ENCODE measurements around the gene SPO11. TPM values are rescaled to one million over a fixed set of nuclear protein-coding genes. Genes with fewer than 3 reads are reported as not detected.

The SPO11 gene
- polyA plus RNA-seq, 1 donor (not counting 4 experiments of a cell fraction or from before 2014, with no cell fraction given), result not detected

GRCh38 chr20:57364451-57364850 lies 34.8 kb downstream of the SPO11 start:
- dilution Hi-C loops (cut with MboI; ENCODE audit: extremely low pct_ligation_motif_present, low sequenced_read_pairs), result no loop called here
- TF ChIP-seq CTCF (optimal IDR thresholded peaks at IDR 0.05 in 1 of 3, IDR thresholded peaks at IDR 0.05 in 1 of 3, conservative IDR thresholded peaks at IDR 0.05 in 1 of 3; ENCODE audit: extremely low read depth in 1 of 3, insufficient read depth in 2 of 3, low read length in 3 of 3) (no peak), EZH2 (IDR thresholded peaks at IDR 0.05; ENCODE audit: low read length) (no peak)
- H3K27ac ChIP-seq (ENCODE audit: control insufficient read depth, insufficient read depth, low read length), result no peak overlapping the region
- no peak for FAIRE-seq
- no peaks in the 10 kb centered on the region for H3K27me3 ChIP-seq (ENCODE audit: control insufficient read depth, extremely low read depth, insufficient read depth, low read length)
- H4K20me1 ChIP-seq (ENCODE audit: control insufficient read depth, extremely low read depth, insufficient read depth, low read length), result peaks cover 2% of the 10 kb centered on the region
- no peak overlapping the region for H3K4me2 ChIP-seq (ENCODE audit: control insufficient read depth, extremely low read depth, insufficient read depth, low read depth, low read length)
- H3K9me3 ChIP-seq (ENCODE audit: control insufficient read depth, low read depth, low read length), result no peaks in the 10 kb centered on the region
- peaks cover 26 to 40% of the 10 kb centered on the region in 2 experiments for H3K36me3 ChIP-seq (ENCODE audit: control insufficient read depth in 2 of 2, extremely low read depth in 1 of 2, insufficient read depth in 2 of 2, low read length in 2 of 2)
- peaks cover 23% of the 10 kb centered on the region for H3K79me2 ChIP-seq (ENCODE audit: control insufficient read depth, insufficient read depth, low read length)
- no peak overlapping the region for H2AFZ ChIP-seq (ENCODE audit: control insufficient read depth, low read length)
- no peaks in the 10 kb centered on the region for H3K9me1 ChIP-seq (ENCODE audit: control insufficient read depth, extremely low read depth, insufficient read depth, low read length)
- no peaks in the 10 kb centered on the region for H3K4me1 ChIP-seq (ENCODE audit: control insufficient read depth, extremely low read depth, insufficient read depth, low read length)
- no peak overlapping the region for H3K4me3 ChIP-seq (ENCODE audit: control insufficient read depth in 2 of 3, extremely low read depth in 1 of 3, insufficient read depth in 2 of 3, low read depth in 1 of 3, low read length in 3 of 3)
- DNase-seq (ENCODE audit: low read depth, low spot score), result no peak
- H3K9ac ChIP-seq (ENCODE audit: control insufficient read depth, extremely low read depth, insufficient read depth, low read length), result no peak overlapping the region

- H3K4me3 ChIP-seq (ENCODE audit: control insufficient read depth in 2 of 3, extremely low read depth in 1 of 3, insufficient read depth in 2 of 3, low read depth in 1 of 3, low read length in 3 of 3), result no peak overlapping the region
- dilution Hi-C loops (cut with MboI; ENCODE audit: extremely low pct_ligation_motif_present, low sequenced_read_pairs), result no loop called here
- no peaks in the 10 kb centered on the region for H3K9me3 ChIP-seq (ENCODE audit: control insufficient read depth, low read depth, low read length)
- H3K4me2 ChIP-seq (ENCODE audit: control insufficient read depth, extremely low read depth, insufficient read depth, low read depth, low read length), result no peak overlapping the region
- no peaks in the 10 kb centered on the region for H4K20me1 ChIP-seq (ENCODE audit: control insufficient read depth, extremely low read depth, insufficient read depth, low read length)
- TF ChIP-seq CTCF (optimal IDR thresholded peaks at IDR 0.05 in 1 of 3, IDR thresholded peaks at IDR 0.05 in 1 of 3, conservative IDR thresholded peaks at IDR 0.05 in 1 of 3; ENCODE audit: extremely low read depth in 1 of 3, insufficient read depth in 2 of 3, low read length in 3 of 3) (no peak), EZH2 (IDR thresholded peaks at IDR 0.05; ENCODE audit: low read length) (no peak)
- H3K79me2 ChIP-seq (ENCODE audit: control insufficient read depth, insufficient read depth, low read length), result peaks cover under 1% of the 10 kb centered on the region
- H3K9ac ChIP-seq (ENCODE audit: control insufficient read depth, extremely low read depth, insufficient read depth, low read length), result no peak overlapping the region
- H3K27me3 ChIP-seq (ENCODE audit: control insufficient read depth, extremely low read depth, insufficient read depth, low read length), result no peaks in the 10 kb centered on the region
- no peaks in the 10 kb centered on the region for H3K4me1 ChIP-seq (ENCODE audit: control insufficient read depth, extremely low read depth, insufficient read depth, low read length)
- H3K36me3 ChIP-seq (ENCODE audit: control insufficient read depth in 2 of 2, extremely low read depth in 1 of 2, insufficient read depth in 2 of 2, low read length in 2 of 2), result peaks cover 46 to 64% of the 10 kb centered on the region in 2 experiments
- FAIRE-seq (no peak), DNase-seq (ENCODE audit: low read depth, low spot score) (no peak)
- H2AFZ ChIP-seq (ENCODE audit: control insufficient read depth, low read length), result no peak overlapping the region
- no peak overlapping the region for H3K27ac ChIP-seq (ENCODE audit: control insufficient read depth, insufficient read depth, low read length)
- no peaks in the 10 kb centered on the region for H3K9me1 ChIP-seq (ENCODE audit: control insufficient read depth, extremely low read depth, insufficient read depth, low read length)
Measured at GRCh38 chr20:57369596-57369995, 40.0 kb downstream of the SPO11 start.
